HUES64 (cell line): ENCODE results near the gene GNAO1.
"Not testable (repeated sequence)": the region's sequence is repeated elsewhere in the genome, so short reads cannot be mapped to it uniquely, and the experiment has no call there.

Experiments used
- H3K27ac ChIP-seq: 2 replicates; pipeline ENCODE4 v1.7.0; 2013; ENCODE audit warnings: low read depth, low read length, inconsistent platforms
- H3K27me3 ChIP-seq: 2 replicates; pipeline ENCODE4 v1.6.1; 2013; ENCODE audit warnings: mild to moderate bottlenecking, low read length; ENCODE audit not compliant: insufficient read depth
- H3K36me3 ChIP-seq: 2 replicates; pipeline ENCODE4 v1.6.1; 2013; ENCODE audit warnings: mild to moderate bottlenecking, low read length; ENCODE audit not compliant: insufficient read depth
- H3K4me1 ChIP-seq: 2 replicates; pipeline ENCODE4 v1.6.1; 2013; ENCODE audit warnings: mild to moderate bottlenecking, low read length, moderate library complexity; ENCODE audit not compliant: insufficient read depth
- H3K4me3 ChIP-seq: 2 replicates; pipeline ENCODE4 v1.5.1; 2013; ENCODE audit warnings: mild to moderate bottlenecking, low read length, moderate library complexity
- H3K9ac ChIP-seq: 2 replicates; pipeline ENCODE4 v1.6.1; 2013; ENCODE audit warnings: mild to moderate bottlenecking, low read depth, low read length
- H3K9me3 ChIP-seq: 2 replicates; pipeline ENCODE4 v1.6.1; 2013; ENCODE audit warnings: low read depth, low read length; ENCODE audit not compliant: insufficient read depth
- WGBS: fragments of 150-250, 120-280 bp; methylation state at CpG from one replicate; pipeline ENCODE4 v1.1.7; 2013; ENCODE audit warnings: missing lambda C conversion rate; 5-methylcytosine and 5-hydroxymethylcytosine counted together

The GNAO1 gene

GRCh38 chr16:56396724-56397123 lies 205.4 kb downstream of the GNAO1 start:
- 82% methylated on average over 2 of the region's 3 CpGs for WGBS
- 0 out of 2 replicates have a peak, but pooled peaks cover 13% of the 10 kb centered on the region for H3K36me3 ChIP-seq
- H3K9ac ChIP-seq, H3K27ac ChIP-seq, H3K27me3 ChIP-seq, H3K9me3 ChIP-seq, H3K4me3 ChIP-seq, H3K4me1 ChIP-seq: not testable (repeated sequence)

- Histone ChIP-seq H3K27ac (no peak overlapping the region), H3K4me1 (no peaks in the 10 kb centered on the region), H3K9ac (no peak overlapping the region), H3K9me3 (no peaks in the 10 kb centered on the region), H3K27me3 (no peaks in the 10 kb centered on the region), H3K36me3 (peaks cover 27% of the 10 kb centered on the region), H3K4me3 (no peak overlapping the region)
- 90% methylated on average over 2 of the region's 2 CpGs for WGBS
These were observed 207.8 kb downstream of the GNAO1 start for GRCh38 chr16:56399047-56399446.

GRCh38 chr16:56399486-56399885 lies 208.2 kb downstream of the GNAO1 start:
- H3K9ac ChIP-seq = no peak overlapping the region
- H3K4me1 ChIP-seq = no peaks in the 10 kb centered on the region
- no peak overlapping the region for H3K27ac ChIP-seq
- H3K9me3 ChIP-seq = no peaks in the 10 kb centered on the region
- H3K4me3 ChIP-seq = no peak overlapping the region
- H3K36me3 ChIP-seq = peaks cover 31% of the 10 kb centered on the region
- H3K27me3 ChIP-seq = no peaks in the 10 kb centered on the region
- 94% methylated on average over 2 of the region's 2 CpGs for WGBS

- Histone ChIP-seq H3K4me1 (no peaks in the 10 kb centered on the region), H3K36me3 (peaks cover 38% of the 10 kb centered on the region), H3K27me3 (no peaks in the 10 kb centered on the region), H3K27ac (no peak overlapping the region), H3K9me3 (no peaks in the 10 kb centered on the region), H3K4me3 (no peak overlapping the region), H3K9ac (no peak overlapping the region)
- WGBS = 71% methylated on average over 5 of the region's 5 CpGs
These were observed 209.2 kb downstream of the GNAO1 start for GRCh38 chr16:56400458-56400857.

GRCh38 chr16:56401482-56401881 lies 210.2 kb downstream of the GNAO1 start:
- H3K9ac ChIP-seq = no peak overlapping the region
- WGBS = 85% methylated on average over 5 of the region's 5 CpGs
- no peak overlapping the region for H3K27ac ChIP-seq
- H3K4me1 ChIP-seq = no peaks in the 10 kb centered on the region
- no peaks in the 10 kb centered on the region for H3K27me3 ChIP-seq
- no peaks in the 10 kb centered on the region for H3K9me3 ChIP-seq
- no peak overlapping the region for H3K4me3 ChIP-seq
- peaks cover 38% of the 10 kb centered on the region for H3K36me3 ChIP-seq

- no peak overlapping the region for H3K27ac ChIP-seq
- 75% methylated on average over 3 of the region's 4 CpGs for WGBS
These were observed 214.8 kb downstream of the GNAO1 start for GRCh38 chr16:56405977-56406672.

More at GRCh38 chr16:56405977-56406672, 214.8 kb downstream of the GNAO1 start:
- Histone ChIP-seq H3K9ac (no peak overlapping the region), H3K36me3 (peaks cover 56% of the 10 kb centered on the region), H3K4me3 (no peak overlapping the region), H3K9me3 (no peaks in the 10 kb centered on the region), H3K4me1 (no peaks in the 10 kb centered on the region), H3K27me3 (no peaks in the 10 kb centered on the region)
